ENCODE measurements around the gene SLC4A1AP. TPM values are rescaled to one million over a fixed set of nuclear protein-coding genes. Genes with fewer than 3 reads are reported as not detected.

The SLC4A1AP gene
- total RNA-seq, 1 donor from 2014 or later = 18.7 TPM

- H3K27ac ChIP-seq = no peak overlapping the region
- DNase-seq = no peak
- H3K4me1 ChIP-seq = no peaks in the 10 kb centered on the region
- no peak for ATAC-seq
- no peak for TF ChIP-seq CTCF (IDR thresholded peaks at IDR 0.05)
- H3K4me3 ChIP-seq = no peak overlapping the region
- no peaks in the 10 kb centered on the region for H3K27me3 ChIP-seq
- peaks cover 92% of the 10 kb centered on the region for H3K36me3 ChIP-seq
- no peaks in the 10 kb centered on the region for H3K9me3 ChIP-seq
- intact Hi-C loops (cut with DNase I) = no loop called here
Observed at GRCh38 chr2:27647289-27647688, 16.4 kb upstream of the SLC4A1AP start.

- TF ChIP-seq CTCF (IDR thresholded peaks at IDR 0.05) = no peak
- Histone ChIP-seq H3K4me1 (no peaks in the 10 kb centered on the region), H3K9me3 (no peaks in the 10 kb centered on the region), H3K27me3 (no peaks in the 10 kb centered on the region), H3K27ac (no peak overlapping the region), H3K4me3 (no peak overlapping the region), H3K36me3 (peaks cover 92% of the 10 kb centered on the region)
- intact Hi-C loops (cut with DNase I) = no loop called here
- ATAC-seq (no peak), DNase-seq (no peak)
Observed at GRCh38 chr2:27647737-27648136, 16.0 kb upstream of the SLC4A1AP start.

- H3K4me3 ChIP-seq = no peak overlapping the region
- H3K9me3 ChIP-seq = no peaks in the 10 kb centered on the region
- no peak overlapping the region for H3K27ac ChIP-seq
- no peaks in the 10 kb centered on the region for H3K27me3 ChIP-seq
- intact Hi-C loops (cut with DNase I) = no loop called here
- ATAC-seq = no peak
- H3K36me3 ChIP-seq = peaks cover 99% of the 10 kb centered on the region
- no peak for DNase-seq
- TF ChIP-seq CTCF (IDR thresholded peaks at IDR 0.05) = no peak
- no peaks in the 10 kb centered on the region for H3K4me1 ChIP-seq
Observed at GRCh38 chr2:27651056-27651455, 12.6 kb upstream of the SLC4A1AP start.

DNA sequence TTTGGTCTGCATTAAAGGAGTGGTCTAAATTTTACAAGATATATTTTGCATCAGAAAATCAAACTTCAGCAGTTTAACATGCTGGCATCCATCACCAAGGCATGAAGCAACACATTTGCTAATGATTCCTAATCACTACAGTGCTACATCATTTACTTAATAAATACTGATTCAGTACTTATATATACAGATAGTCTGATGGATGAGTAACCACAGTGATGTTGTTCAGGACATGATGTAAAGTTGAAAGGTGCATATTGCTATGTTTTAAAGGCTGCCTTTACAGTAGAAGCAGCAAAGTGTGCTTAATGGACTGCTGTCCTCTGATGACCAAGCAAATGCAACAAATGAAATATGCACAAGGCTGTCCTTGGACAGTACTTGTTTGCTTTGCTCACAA, 11.3 kb upstream of the SLC4A1AP start:
- intact Hi-C loops (cut with DNase I) = no loop called here
- Histone ChIP-seq H3K9me3 (no peaks in the 10 kb centered on the region), H3K4me1 (no peaks in the 10 kb centered on the region), H3K27ac (no peak overlapping the region), H3K4me3 (no peak overlapping the region), H3K36me3 (peaks cover 99% of the 10 kb centered on the region), H3K27me3 (no peaks in the 10 kb centered on the region)
- no peak for DNase-seq
- no peak for TF ChIP-seq CTCF (IDR thresholded peaks at IDR 0.05)
- no peak for ATAC-seq

- H3K36me3 ChIP-seq = peaks cover 99% of the 10 kb centered on the region
- ATAC-seq = no peak
- H3K4me1 ChIP-seq = no peaks in the 10 kb centered on the region
- H3K9me3 ChIP-seq = no peaks in the 10 kb centered on the region
- H3K4me3 ChIP-seq = no peak overlapping the region
- no peak overlapping the region for H3K27ac ChIP-seq
- TF ChIP-seq CTCF (IDR thresholded peaks at IDR 0.05) = no peak
- H3K27me3 ChIP-seq = no peaks in the 10 kb centered on the region
- DNase-seq = no peak
- intact Hi-C loops (cut with DNase I) = no loop called here
Observed at GRCh38 chr2:27652790-27653189, 10.9 kb upstream of the SLC4A1AP start.

- Histone ChIP-seq H3K4me1 (no peaks in the 10 kb centered on the region), H3K27ac (no peak overlapping the region), H3K9me3 (no peaks in the 10 kb centered on the region), H3K36me3 (peaks cover 98% of the 10 kb centered on the region), H3K27me3 (no peaks in the 10 kb centered on the region), H3K4me3 (no peak overlapping the region)
- ATAC-seq (no peak), DNase-seq (no peak)
- no peak for TF ChIP-seq CTCF (IDR thresholded peaks at IDR 0.05)
- intact Hi-C loops (cut with DNase I) = no loop called here
Observed at GRCh38 chr2:27653397-27653796, 10.3 kb upstream of the SLC4A1AP start.

Measured in upper lobe of right lung (tissue), 1 donor.